PC-9 (cell line): ENCODE data around the gene WSCD1.

Source experiments
- CTCF ChIP-seq: fragments of 200-600 bp; sonication (generic); conservative IDR thresholded peaks from 2 replicates; pipeline ENCODE4 v1.6.1; 2017; ENCODE audit warnings: mixed run types, antibody characterized with exemption, mild to moderate bottlenecking, moderate library complexity
- EZH2 ChIP-seq: fragments of 200-600 bp; sonication (generic); IDR thresholded peaks from 2 replicates; pipeline ENCODE4 v1.8.0; 2017; ENCODE audit warnings: antibody characterized with exemption, low read depth

GRCh38 chr17:6110592-6110991 lies 40.4 kb downstream of the WSCD1 start:
- TF ChIP-seq CTCF (no peak), EZH2 (no peak)
